Thoracic aorta (tissue), 2 donors: ENCODE data around the gene DDX1. TPM values are rescaled to one million over a fixed set of nuclear protein-coding genes. Genes with fewer than 3 reads are reported as not detected.

Experiments
- ATAC-seq: fragments of 150-250 bp; one replicate; pipeline ENCODE4 v1.8.0; 2017; ENCODE audit warnings: low read depth; ENCODE audit not compliant: insufficient number of reproducible peaks, low FRiP score
- DNase-seq: peaks from one replicate; pipeline ENCODE4 v3.0.0-alpha.2; 2020; ENCODE audit warnings: low spot score
- H3K27ac ChIP-seq, 2 donors: fragments of 200-600 bp; sonication (generic); 1 replicate in 1 of 2; 2 replicates in 1 of 2; pipeline ENCODE4 v1.5.1; 2016; ENCODE audit warnings: mild to moderate bottlenecking in 2 of 2, moderate library complexity in 2 of 2
- H3K27me3 ChIP-seq: fragments of 200-600 bp; sonication (generic); replicated peaks from 2 replicates; pipeline ENCODE4 v1.6.0; 2016; ENCODE audit warnings: mild to moderate bottlenecking; ENCODE audit not compliant: insufficient read depth
- H3K36me3 ChIP-seq: fragments of 200-600 bp; sonication (generic); one replicate; pipeline ENCODE4 v1.5.1; 2016
- H3K4me1 ChIP-seq, 2 donors: fragments of 200-600 bp; sonication (generic); 1 replicate in 1 of 2; 2 replicates in 1 of 2; pipeline versions ENCODE4 v1.5.1 to v1.6.0; 2016; ENCODE audit warnings: low read depth in 2 of 2, mild to moderate bottlenecking in 1 of 2; ENCODE audit not compliant: control insufficient read depth in 1 of 2
- H3K4me3 ChIP-seq: fragments of 200-600 bp; sonication (generic); 2 replicates; pipeline ENCODE4 v1.5.1; 2016; ENCODE audit warnings: mild to moderate bottlenecking
- H3K9me3 ChIP-seq: fragments of 200-600 bp; sonication (generic); 2 replicates; pipeline ENCODE4 v1.5.1; 2016
- total RNA-seq, 2 donors: library from RNA; depleted of rRNA; stranded (reverse); fragments of >200 nt; gene quantifications; one replicate each; pipeline versions ENCODE4 v1.1.0 to v1.2.3, GENCODE V29; 2016
- TF ChIP-seq, protein P1 (sequence below): fragments of 200-600 bp; sonication (generic); IDR thresholded peaks from one replicate; pipeline ENCODE4 v1.5.1; 2019; ENCODE audit warnings: antibody characterized with exemption

DDX1 gene
- total RNA-seq, 2 donors from 2014 or later = 58.3 to 61.3 TPM

GRCh38 chr2:15596350-15596749, 4.7 kb downstream of the DDX1 start:
- Histone ChIP-seq H3K27ac (no peak overlapping the region), H3K4me3 (no peak overlapping the region), H3K9me3 (no peaks in the 10 kb centered on the region), H3K27me3 (no peaks in the 10 kb centered on the region), H3K36me3 (peaks cover 24% of the 10 kb centered on the region), H3K4me1 (peaks cover 12 to 24% of the 10 kb centered on the region in 2 donors)
- TF ChIP-seq, protein P1, sequence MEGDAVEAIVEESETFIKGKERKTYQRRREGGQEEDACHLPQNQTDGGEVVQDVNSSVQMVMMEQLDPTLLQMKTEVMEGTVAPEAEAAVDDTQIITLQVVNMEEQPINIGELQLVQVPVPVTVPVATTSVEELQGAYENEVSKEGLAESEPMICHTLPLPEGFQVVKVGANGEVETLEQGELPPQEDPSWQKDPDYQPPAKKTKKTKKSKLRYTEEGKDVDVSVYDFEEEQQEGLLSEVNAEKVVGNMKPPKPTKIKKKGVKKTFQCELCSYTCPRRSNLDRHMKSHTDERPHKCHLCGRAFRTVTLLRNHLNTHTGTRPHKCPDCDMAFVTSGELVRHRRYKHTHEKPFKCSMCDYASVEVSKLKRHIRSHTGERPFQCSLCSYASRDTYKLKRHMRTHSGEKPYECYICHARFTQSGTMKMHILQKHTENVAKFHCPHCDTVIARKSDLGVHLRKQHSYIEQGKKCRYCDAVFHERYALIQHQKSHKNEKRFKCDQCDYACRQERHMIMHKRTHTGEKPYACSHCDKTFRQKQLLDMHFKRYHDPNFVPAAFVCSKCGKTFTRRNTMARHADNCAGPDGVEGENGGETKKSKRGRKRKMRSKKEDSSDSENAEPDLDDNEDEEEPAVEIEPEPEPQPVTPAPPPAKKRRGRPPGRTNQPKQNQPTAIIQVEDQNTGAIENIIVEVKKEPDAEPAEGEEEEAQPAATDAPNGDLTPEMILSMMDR = no peak
- ATAC-seq (no peak), DNase-seq (no peak)

GRCh38 chr2:15596968-15597367, 5.3 kb downstream of the DDX1 start:
- TF ChIP-seq, protein P1 = no peak
- no peaks in the 10 kb centered on the region for H3K27me3 ChIP-seq
- H3K4me3 ChIP-seq = no peak overlapping the region
- H3K27ac ChIP-seq = no peak overlapping the region
- H3K4me1 ChIP-seq = peaks cover 12 to 23% of the 10 kb centered on the region in 2 donors
- no peaks in the 10 kb centered on the region for H3K9me3 ChIP-seq
- DNase-seq (no peak), ATAC-seq (no peak)
- peaks cover 28% of the 10 kb centered on the region for H3K36me3 ChIP-seq

GRCh38 chr2:15599994-15600393, 8.3 kb downstream of the DDX1 start:
- H3K36me3 ChIP-seq = peaks cover 58% of the 10 kb centered on the region
- ATAC-seq (no peak), DNase-seq (no peak)
- H3K27ac ChIP-seq = no peak overlapping the region
- TF ChIP-seq, protein P1 = no peak
- no peak overlapping the region for H3K4me3 ChIP-seq
- no peaks in the 10 kb centered on the region for H3K27me3 ChIP-seq
- peaks cover 0 to under 1% of the 10 kb centered on the region in 2 donors for H3K4me1 ChIP-seq
- H3K9me3 ChIP-seq = no peaks in the 10 kb centered on the region

GRCh38 chr2:15601681-15602080, 10.0 kb downstream of the DDX1 start:
- H3K4me3 ChIP-seq = no peak overlapping the region
- ATAC-seq = no peak
- no peaks in the 10 kb centered on the region for H3K9me3 ChIP-seq
- no peaks in the 10 kb centered on the region for H3K4me1 ChIP-seq
- peaks cover 73% of the 10 kb centered on the region for H3K36me3 ChIP-seq
- H3K27ac ChIP-seq = no peak overlapping the region
- H3K27me3 ChIP-seq = no peaks in the 10 kb centered on the region
- TF ChIP-seq, protein P1 = no peak
- no peak for DNase-seq

- ATAC-seq = no peak
- DNase-seq = no peak
- H3K36me3 ChIP-seq = peaks cover 76% of the 10 kb centered on the region
Observed at GRCh38 chr2:15602393-15602792, 10.7 kb downstream of the DDX1 start.

More at GRCh38 chr2:15602393-15602792, 10.7 kb downstream of the DDX1 start:
- TF ChIP-seq, protein P1 = no peak
- Histone ChIP-seq H3K9me3 (no peaks in the 10 kb centered on the region), H3K4me3 (no peak overlapping the region), H3K4me1 (no peaks in the 10 kb centered on the region), H3K27ac (no peak overlapping the region), H3K27me3 (no peaks in the 10 kb centered on the region)
